HepG2 (cell line): ENCODE measurements around the gene COPZ2. TPM values are rescaled to one million over a fixed set of nuclear protein-coding genes. Genes with fewer than 3 reads are reported as not detected.

Source experiments
- ATM ChIP-seq: fragments of 450-650 bp; IDR thresholded peaks from 2 replicates; pipeline ENCODE4 v1.7.1; 2017; ENCODE audit warnings: mild to moderate bottlenecking, borderline replicate concordance
- CENPX ChIP-seq: sonication (generic); formaldehyde crosslinking; IDR thresholded peaks from 2 replicates; pipeline ENCODE4 v1.9.0; 2021; ENCODE audit warnings: mild to moderate bottlenecking, missing genetic modification reagents, moderate library complexity
- CREBL2 ChIP-seq: sonication (generic); formaldehyde crosslinking; IDR thresholded peaks from 2 replicates; pipeline ENCODE4 v1.8.1; 2023; ENCODE audit warnings: missing genetic modification reagents, mild to moderate bottlenecking, borderline replicate concordance
- GABPB1 ChIP-seq: IDR thresholded peaks from 2 replicates; pipeline ENCODE4 v1.6.1; 2016; ENCODE audit warnings: mild to moderate bottlenecking, missing genetic modification reagents, moderate library complexity, missing compliant biosample characterization
- HINFP ChIP-seq: sonication (generic); formaldehyde crosslinking; IDR thresholded peaks from 2 replicates; pipeline ENCODE4 v1.4.0; 2020; ENCODE audit warnings: low read depth, mild to moderate bottlenecking, missing genetic modification reagents
- HOXA3 ChIP-seq: sonication (generic); formaldehyde crosslinking; IDR thresholded peaks from 2 replicates; pipeline ENCODE4 v1.5.0; 2020; ENCODE audit warnings: missing genetic modification reagents
- IKZF1 ChIP-seq: fragments of 450-650 bp; IDR thresholded peaks from 2 replicates; pipeline ENCODE4 v1.7.1; 2016
- KDM2A ChIP-seq: sonication (generic); formaldehyde crosslinking; IDR thresholded peaks from 2 replicates; pipeline ENCODE4 v1.4.0; 2020; ENCODE audit warnings: low read depth, missing genetic modification reagents, borderline replicate concordance
- KLF15 ChIP-seq: sonication (generic); formaldehyde crosslinking; IDR thresholded peaks from 2 replicates; pipeline ENCODE4 v1.8.1; 2023; ENCODE audit warnings: borderline replicate concordance, mild to moderate bottlenecking, inconsistent platforms, missing genetic modification reagents, mixed read lengths
- MIER2 ChIP-seq: IDR thresholded peaks from 2 replicates; pipeline ENCODE4 v1.6.1; 2016; ENCODE audit warnings: missing biosample characterization, missing genetic modification reagents
- NCOR1 ChIP-seq: fragments of 200-600 bp; sonication (generic); IDR thresholded peaks from 2 replicates; pipeline ENCODE4 v1.7.0; 2017; ENCODE audit warnings: antibody characterized with exemption, low read length, borderline replicate concordance
- SRF ChIP-seq: IDR thresholded peaks from 2 replicates; pipeline ENCODE4 v1.6.1; 2011; ENCODE audit warnings: mild to moderate bottlenecking, low read depth, low read length, moderate library complexity
- SSRP1 ChIP-seq: IDR thresholded peaks from 2 replicates; pipeline ENCODE4 v1.6.1; 2016; ENCODE audit warnings: control low read depth
- ZFX ChIP-seq: sonication (generic); formaldehyde crosslinking; IDR thresholded peaks from 2 replicates; pipeline ENCODE4 v1.4.0; 2020; ENCODE audit warnings: mild to moderate bottlenecking, low read depth, missing genetic modification reagents, moderate library complexity
- ZKSCAN1 ChIP-seq: fragments of 150-350 bp; IDR thresholded peaks from 2 replicates; pipeline ENCODE4 v1.6.1; 2014; ENCODE audit warnings: low read length
- ZNF224 ChIP-seq: sonication (generic); formaldehyde crosslinking; IDR thresholded peaks from 2 replicates; pipeline ENCODE4 v1.5.0; 2020; ENCODE audit warnings: mild to moderate bottlenecking, missing genetic modification reagents
- ZNF317 ChIP-seq: sonication (generic); formaldehyde crosslinking; IDR thresholded peaks from 2 replicates; pipeline ENCODE4 v1.5.0; 2020; ENCODE audit warnings: mild to moderate bottlenecking, missing genetic modification reagents
- ZNF451 ChIP-seq: sonication (generic); formaldehyde crosslinking; IDR thresholded peaks from 2 replicates; pipeline ENCODE4 v1.5.0; 2020; ENCODE audit warnings: mild to moderate bottlenecking, missing genetic modification reagents
- ZNF768 ChIP-seq: sonication (generic); formaldehyde crosslinking; IDR thresholded peaks from 2 replicates; pipeline ENCODE4 v1.4.0; 2020; ENCODE audit warnings: missing genetic modification reagents
- ZNF776 ChIP-seq: sonication (generic); formaldehyde crosslinking; IDR thresholded peaks from 2 replicates; pipeline ENCODE4 v1.4.0; 2020; ENCODE audit warnings: mild to moderate bottlenecking, missing genetic modification reagents
- ZNF883 ChIP-seq: sonication (generic); formaldehyde crosslinking; IDR thresholded peaks from 2 replicates; pipeline ENCODE4 v1.5.1; 2020; ENCODE audit warnings: mild to moderate bottlenecking, missing genetic modification reagents; ENCODE audit errors: not compliant biosample characterization
- ZSCAN29 ChIP-seq: sonication (generic); formaldehyde crosslinking; conservative IDR thresholded peaks from 2 replicates; pipeline ENCODE4 v1.4.0; 2020; ENCODE audit warnings: mild to moderate bottlenecking, missing genetic modification reagents
- polyA plus RNA-seq, 8 experiments: library from polyadenylated mRNA; depleted of rRNA in 3 of 8; stranded (reverse) in 7 of 8; unstranded in 1 of 8; fragments of >200 nt; fragmentation: Illumina TruSeq in 4 of 8; extraction: Trizol in 4 of 8; gene quantifications; 2 replicates each; pipeline versions ENCODE4 v1.2.1 to v1.2.3, GENCODE V29; 2011 to 2016; ENCODE audit warnings: low read depth in 4 of 8, missing spikeins in 1 of 8, mixed read lengths in 1 of 8; ENCODE audit not compliant: insufficient read depth in 1 of 8
- total RNA-seq, 5 experiments: library from RNA; depleted of rRNA; stranded (reverse); fragments of >200 nt; fragmentation: Illumina TruSeq; extraction: Trizol; gene quantifications; 2 replicates each; pipeline ENCODE4 v1.2.3, GENCODE V29; 2016; ENCODE audit warnings: low read depth in 1 of 5
- TF ChIP-seq, protein P1 (sequence below): sonication (generic); formaldehyde crosslinking; IDR thresholded peaks from 2 replicates; pipeline ENCODE4 v1.8.0; 2022; ENCODE audit warnings: missing genetic modification reagents, mild to moderate bottlenecking, borderline replicate concordance
- TF ChIP-seq, protein P2 (sequence below): IDR thresholded peaks from 2 replicates; pipeline ENCODE4 v1.6.1; 2016
- TF ChIP-seq, protein P3 (sequence below): sonication (generic); formaldehyde crosslinking; IDR thresholded peaks from 2 replicates; pipeline ENCODE4 v1.4.0; 2020; ENCODE audit warnings: missing genetic modification reagents

COPZ2 gene
- total and polyA plus RNA-seq, 2 of the 13 experiments (the other 11 are each of a cell fraction or from before 2014, with no cell fraction given), result 0.61 to 1.5 TPM

GRCh38 chr17:48037036-48037837 lies at the start of gene COPZ2 (continued):
- TF ChIP-seq IKZF1 (no peak), ZNF776 (CRISPR knock-in tag) (0 out of 2 replicates have a peak, but pooled peaks have one; percentile 11), ZNF317 (0 out of 2 replicates have a peak, but pooled peaks have one; percentile 59), HINFP (CRISPR knock-in tag) (no peak; the same call in 1 of the 2 replicates), KLF15 (no peak), ZNF883 (CRISPR knock-in tag) (no peak), ZSCAN29 (no peak), ZNF451 (CRISPR knock-in tag) (0 out of 2 replicates have a peak, but pooled peaks have one; percentile 45), GABPB1 (CRISPR knock-in tag) (peak; percentile 71), MIER2 (CRISPR knock-in tag) (peak; percentile 28; the same call in 1 of the 2 replicates), ATM (no peak), ZKSCAN1 (no peak), SRF (no peak), CREBL2 (CRISPR knock-in tag) (0 out of 2 replicates have a peak, but pooled peaks have one; percentile 39), ZNF768 (CRISPR knock-in tag) (no peak; the same call in 1 of the 2 replicates), SSRP1 (CRISPR knock-in tag) (no peak), ZFX (CRISPR knock-in tag) (peak; percentile 87), KDM2A (peak; percentile 84), ZNF224 (no peak), HOXA3 (peak; percentile 39; the same call in 1 of the 2 replicates), CENPX (CRISPR knock-in tag) (no peak), NCOR1 (no peak)
- TF ChIP-seq, protein P1, sequence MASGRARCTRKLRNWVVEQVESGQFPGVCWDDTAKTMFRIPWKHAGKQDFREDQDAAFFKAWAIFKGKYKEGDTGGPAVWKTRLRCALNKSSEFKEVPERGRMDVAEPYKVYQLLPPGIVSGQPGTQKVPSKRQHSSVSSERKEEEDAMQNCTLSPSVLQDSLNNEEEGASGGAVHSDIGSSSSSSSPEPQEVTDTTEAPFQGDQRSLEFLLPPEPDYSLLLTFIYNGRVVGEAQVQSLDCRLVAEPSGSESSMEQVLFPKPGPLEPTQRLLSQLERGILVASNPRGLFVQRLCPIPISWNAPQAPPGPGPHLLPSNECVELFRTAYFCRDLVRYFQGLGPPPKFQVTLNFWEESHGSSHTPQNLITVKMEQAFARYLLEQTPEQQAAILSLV (CRISPR knock-in tag), result peak; percentile 53; the same call in 1 of the 2 replicates
- TF ChIP-seq, protein P2, sequence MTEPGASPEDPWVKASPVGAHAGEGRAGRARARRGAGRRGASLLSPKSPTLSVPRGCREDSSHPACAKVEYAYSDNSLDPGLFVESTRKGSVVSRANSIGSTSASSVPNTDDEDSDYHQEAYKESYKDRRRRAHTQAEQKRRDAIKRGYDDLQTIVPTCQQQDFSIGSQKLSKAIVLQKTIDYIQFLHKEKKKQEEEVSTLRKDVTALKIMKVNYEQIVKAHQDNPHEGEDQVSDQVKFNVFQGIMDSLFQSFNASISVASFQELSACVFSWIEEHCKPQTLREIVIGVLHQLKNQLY, result no peak
- TF ChIP-seq, protein P3, sequence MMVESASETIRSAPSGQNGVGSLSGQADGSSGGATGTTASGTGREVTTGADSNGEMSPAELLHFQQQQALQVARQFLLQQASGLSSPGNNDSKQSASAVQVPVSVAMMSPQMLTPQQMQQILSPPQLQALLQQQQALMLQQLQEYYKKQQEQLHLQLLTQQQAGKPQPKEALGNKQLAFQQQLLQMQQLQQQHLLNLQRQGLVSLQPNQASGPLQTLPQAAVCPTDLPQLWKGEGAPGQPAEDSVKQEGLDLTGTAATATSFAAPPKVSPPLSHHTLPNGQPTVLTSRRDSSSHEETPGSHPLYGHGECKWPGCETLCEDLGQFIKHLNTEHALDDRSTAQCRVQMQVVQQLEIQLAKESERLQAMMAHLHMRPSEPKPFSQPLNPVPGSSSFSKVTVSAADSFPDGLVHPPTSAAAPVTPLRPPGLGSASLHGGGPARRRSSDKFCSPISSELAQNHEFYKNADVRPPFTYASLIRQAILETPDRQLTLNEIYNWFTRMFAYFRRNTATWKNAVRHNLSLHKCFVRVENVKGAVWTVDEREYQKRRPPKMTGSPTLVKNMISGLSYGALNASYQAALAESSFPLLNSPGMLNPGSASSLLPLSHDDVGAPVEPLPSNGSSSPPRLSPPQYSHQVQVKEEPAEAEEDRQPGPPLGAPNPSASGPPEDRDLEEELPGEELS, result 0 out of 2 replicates have a peak, but pooled peaks have one; percentile 13
